Activated CD4-positive, alpha-beta T cell treated with anti-CD3 and anti-CD28 coated beads for 48 hours (primary cell): ENCODE results near the gene POTEI.
"Not testable (repeated sequence)": the region's sequence is repeated elsewhere in the genome, so short reads cannot be mapped to it uniquely, and the experiment has no call there.

ENCODE experiments used
- DNase-seq: peaks from one replicate; pipeline ENCODE4 v3.0.0-alpha.2; 2020

The POTEI gene

DNA sequence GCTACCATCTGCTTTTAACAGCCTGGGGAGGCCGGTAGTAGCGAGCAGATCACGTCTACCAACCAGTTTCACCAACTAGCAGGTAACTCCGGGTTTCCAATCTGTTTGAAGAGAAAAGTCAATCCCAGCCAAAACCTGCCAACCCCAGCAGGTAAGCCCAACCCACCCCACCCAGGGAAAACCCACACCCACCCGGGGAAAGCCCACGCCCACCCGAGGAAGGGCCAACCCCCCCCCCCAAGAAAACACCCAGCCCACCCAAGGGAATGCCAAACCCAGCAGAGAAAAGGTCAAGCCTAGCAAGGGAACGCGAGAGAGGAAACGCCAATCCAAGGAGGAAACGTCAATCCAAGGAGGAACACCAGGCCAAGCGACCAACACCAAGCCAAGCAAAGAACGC is at the start of gene POTEI:
Gene POTEI, minus strand, starts transcription at position 101 of the 400 bp plus-strand sequence. Its CDS starts 93 bp downstream, at position 8.
- not testable (repeated sequence) for DNase-seq

DNA sequence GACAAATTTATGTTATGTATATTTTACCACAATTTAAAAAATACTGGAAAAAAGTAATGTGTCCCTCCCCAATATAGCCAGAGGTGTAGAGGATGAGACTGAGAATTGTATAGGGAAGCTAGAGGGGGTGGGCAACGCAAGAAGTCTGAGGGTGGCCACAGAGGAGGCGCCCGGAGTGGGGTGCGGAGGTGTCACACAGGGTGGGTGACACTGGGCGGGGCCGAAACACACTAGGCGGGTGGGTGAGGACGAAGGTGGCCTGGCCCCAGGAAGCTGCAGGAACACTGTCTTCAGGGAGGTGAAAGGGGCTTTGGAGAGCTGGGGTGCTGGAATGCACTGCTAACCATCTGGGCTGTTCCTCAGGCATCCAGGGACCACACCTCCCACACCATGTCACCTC is 47.3 kb upstream of the POTEI start:
- DNase-seq, result not testable (repeated sequence)

- not testable (repeated sequence) for DNase-seq
Measured at GRCh38 chr2:130554178-130554577, 45.0 kb upstream of the POTEI start.

GRCh38 chr2:130549475-130549874 is 40.3 kb upstream of the POTEI start:
- not testable (repeated sequence) for DNase-seq

GRCh38 chr2:130548418-130548817 is 39.3 kb upstream of the POTEI start:
- not testable (repeated sequence) for DNase-seq

DNA sequence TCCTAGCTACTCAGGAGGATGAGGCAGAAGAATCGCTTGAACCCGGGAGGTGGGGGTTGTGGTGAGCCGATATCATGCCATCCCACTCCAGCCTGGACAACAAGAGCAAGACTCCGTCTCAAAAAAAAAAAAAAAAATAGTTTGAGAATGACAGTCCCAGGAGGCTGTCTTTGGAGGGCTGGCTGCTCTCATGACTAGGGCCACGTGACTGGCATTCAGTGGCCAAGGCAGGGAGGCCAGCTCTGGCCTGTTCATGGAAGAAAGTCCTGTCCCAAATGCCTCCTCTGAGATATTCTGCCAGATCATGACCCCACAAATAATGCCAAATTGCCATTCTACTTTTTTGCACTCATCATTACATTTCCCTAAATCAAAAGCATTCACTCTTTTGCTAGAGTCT is 35.9 kb upstream of the POTEI start:
- not testable (repeated sequence) for DNase-seq

DNA sequence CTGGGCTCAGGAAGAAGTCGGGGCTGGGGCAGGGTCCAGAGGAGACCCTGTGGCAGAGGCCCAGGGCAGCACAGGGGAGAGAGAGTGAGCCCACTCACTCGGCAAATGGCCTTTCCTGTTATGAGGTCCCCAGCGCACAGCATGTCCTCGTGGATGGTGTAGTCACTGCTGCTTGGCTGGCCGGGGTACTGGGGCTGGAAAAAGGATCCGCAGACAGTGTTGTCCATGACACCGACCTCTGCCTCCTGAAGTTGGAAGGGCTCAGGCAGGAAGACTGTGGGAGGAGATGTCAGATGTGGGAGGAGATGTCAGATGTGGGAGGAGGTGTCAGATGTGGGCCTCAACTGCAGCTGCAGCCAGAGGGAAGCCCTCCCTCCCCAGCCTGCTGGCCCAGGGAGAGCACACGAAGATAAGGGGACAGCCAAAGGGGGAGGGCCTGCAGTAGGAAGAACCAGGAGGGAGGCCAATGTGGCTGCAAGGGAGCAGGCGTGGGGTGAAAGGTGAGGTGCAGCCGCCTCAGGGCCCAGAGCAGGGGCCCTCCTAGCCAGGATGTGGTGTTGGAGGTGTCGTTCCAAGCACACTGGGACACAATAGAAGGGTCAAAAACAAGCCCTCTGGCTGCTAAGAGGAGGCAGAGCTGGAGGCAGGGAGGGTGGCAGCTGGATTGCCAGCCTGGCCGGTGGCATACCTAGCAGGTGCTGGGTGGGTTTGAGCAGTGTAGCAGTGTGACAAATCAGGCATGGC is 34.8 kb upstream of the POTEI start:
- not testable (repeated sequence) for DNase-seq

GRCh38 chr2:130542789-130543188 is 33.7 kb upstream of the POTEI start:
- not testable (repeated sequence) for DNase-seq

GRCh38 chr2:130538271-130538670 is 29.1 kb upstream of the POTEI start:
- not testable (repeated sequence) for DNase-seq

DNA sequence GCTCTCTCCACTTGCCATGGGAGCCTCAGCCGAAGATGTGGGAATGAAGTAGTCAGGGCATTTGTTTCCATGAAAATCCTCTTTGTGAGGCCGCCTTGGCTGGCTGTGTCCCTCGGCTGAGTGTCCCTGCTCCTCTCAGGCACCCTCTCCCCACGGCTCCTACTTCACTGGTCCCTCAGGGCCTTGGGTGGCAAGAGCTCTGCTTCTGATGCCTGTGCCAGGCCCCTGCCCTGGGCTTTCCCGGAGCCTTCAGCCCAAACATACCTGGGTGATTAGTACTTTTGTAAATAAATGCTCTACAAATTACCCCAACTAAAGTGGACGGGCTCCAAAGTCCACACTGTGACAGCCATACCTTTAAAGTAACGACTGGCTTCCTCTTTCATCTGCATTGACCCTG is 27.5 kb upstream of the POTEI start:
- DNase-seq, result not testable (repeated sequence)

GRCh38 chr2:130531672-130532071 is 22.5 kb upstream of the POTEI start:
- not testable (repeated sequence) for DNase-seq

- not testable (repeated sequence) for DNase-seq
Measured at GRCh38 chr2:130531225-130531624, 22.1 kb upstream of the POTEI start.

DNA sequence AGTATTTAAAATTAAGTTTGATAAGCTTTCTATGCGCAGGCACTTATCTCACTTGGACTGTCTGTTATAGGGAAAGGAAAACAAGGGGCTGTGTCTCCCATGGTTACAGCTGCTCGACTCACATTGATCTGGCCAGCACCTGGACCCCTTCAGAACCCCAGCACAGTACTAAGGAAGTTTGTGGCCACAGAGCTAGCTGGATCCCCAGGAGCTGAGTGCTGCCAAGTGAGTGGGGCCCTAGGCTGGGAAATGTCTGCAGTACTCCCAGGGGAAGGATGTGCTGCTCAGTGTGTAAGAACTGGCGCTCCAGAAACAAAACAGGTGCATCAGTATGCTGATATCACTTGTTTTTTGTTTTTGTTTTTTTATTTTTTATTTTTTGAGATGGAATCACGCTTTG is 21.1 kb upstream of the POTEI start:
- DNase-seq, result not testable (repeated sequence)

GRCh38 chr2:130529545-130529944 is 20.4 kb upstream of the POTEI start:
- DNase-seq, result not testable (repeated sequence)

- DNase-seq, result not testable (repeated sequence)
Measured at GRCh38 chr2:130527365-130527967, 18.3 kb upstream of the POTEI start.

- DNase-seq, result not testable (repeated sequence)
Measured at GRCh38 chr2:130522390-130522789, 13.3 kb upstream of the POTEI start.

DNA sequence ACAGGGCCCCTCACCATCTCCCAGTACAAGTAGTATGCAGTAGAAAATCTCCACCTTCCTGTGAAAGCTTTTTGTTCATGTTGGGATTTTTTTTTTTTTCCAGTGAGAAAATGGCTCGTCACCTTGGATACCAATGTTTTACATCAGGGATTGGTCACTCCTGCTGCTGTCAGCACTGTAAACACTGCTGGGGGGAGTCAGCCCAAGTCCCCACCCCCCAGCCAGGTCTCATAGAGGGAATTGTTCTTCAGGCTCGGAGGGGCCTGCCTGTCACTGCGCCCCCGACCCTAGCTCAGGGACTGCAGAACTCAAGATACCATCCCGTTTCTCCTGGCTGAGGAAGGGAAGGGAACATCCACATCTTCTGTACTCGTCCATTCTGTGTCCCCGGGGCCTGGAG is 11.9 kb upstream of the POTEI start, which contains the start of gene CFC1B:
Gene CFC1B, plus strand, starts transcription at position 231 of the 400 bp plus-strand sequence. CDS start 263 bp downstream, outside the sequence.
- DNase-seq, result not testable (repeated sequence)

DNA sequence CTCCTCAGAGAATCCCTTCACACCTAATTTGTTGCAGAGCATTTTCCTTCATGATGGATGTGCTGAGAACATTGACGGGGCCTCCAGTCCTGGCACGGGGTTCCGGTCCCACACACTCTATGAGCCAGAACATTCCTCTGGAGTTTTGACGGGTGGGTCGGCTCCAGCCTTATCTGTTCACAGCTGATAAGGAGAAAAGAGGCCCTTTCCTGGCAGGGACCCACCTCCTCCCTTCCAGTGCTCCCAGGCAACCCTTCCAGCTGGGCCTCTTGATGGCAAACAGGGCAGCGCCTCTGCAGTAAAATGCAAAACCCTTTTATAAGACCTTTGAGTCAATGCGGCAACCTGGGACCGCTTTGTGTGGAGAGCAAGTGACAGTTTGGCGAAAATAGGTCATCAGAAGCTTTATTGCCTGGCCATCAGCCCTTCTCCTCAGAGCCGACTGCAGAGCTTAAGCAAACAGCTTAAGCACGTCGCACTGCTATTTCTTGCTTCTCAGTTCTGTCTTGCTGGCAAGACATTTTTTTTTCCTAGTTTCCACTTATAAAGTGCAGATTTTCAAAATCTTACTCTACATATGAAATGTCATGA is 9.5 kb upstream of the POTEI start:
- not testable (repeated sequence) for DNase-seq

DNA sequence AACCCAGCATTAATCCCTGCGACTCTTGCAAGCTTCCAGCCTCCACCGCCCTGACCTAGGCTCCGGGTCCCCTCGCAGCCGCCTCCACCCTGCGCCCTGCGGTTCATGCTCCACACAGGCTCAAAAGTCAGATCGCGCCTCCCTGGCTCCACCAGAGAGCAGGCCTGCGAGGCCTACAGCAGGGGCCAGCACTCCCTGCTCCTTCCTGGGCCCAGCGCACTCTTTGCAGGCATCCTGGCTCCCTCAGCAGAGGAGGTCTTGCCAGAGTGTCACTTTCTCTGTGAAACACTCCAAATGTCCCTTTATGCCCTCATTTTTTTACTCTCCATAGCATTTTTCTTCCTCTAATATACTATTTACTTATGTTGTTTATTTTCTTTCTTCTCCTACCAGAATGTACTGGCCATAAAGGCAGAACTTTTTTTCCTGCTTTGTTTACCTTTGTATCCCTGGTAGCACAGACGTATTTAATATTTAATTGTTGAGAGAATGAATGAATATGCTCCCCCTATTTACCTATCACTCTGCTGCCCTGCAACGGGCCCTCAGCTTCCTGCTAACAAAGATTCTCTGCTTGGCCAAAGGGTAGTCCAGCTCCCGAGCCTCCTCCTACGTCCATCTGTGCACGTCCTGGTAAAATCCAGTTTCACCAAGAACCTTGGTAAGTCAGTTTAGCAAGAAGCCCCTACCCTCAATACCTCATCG is 2.8 kb upstream of the POTEI start:
- not testable (repeated sequence) for DNase-seq

DNA sequence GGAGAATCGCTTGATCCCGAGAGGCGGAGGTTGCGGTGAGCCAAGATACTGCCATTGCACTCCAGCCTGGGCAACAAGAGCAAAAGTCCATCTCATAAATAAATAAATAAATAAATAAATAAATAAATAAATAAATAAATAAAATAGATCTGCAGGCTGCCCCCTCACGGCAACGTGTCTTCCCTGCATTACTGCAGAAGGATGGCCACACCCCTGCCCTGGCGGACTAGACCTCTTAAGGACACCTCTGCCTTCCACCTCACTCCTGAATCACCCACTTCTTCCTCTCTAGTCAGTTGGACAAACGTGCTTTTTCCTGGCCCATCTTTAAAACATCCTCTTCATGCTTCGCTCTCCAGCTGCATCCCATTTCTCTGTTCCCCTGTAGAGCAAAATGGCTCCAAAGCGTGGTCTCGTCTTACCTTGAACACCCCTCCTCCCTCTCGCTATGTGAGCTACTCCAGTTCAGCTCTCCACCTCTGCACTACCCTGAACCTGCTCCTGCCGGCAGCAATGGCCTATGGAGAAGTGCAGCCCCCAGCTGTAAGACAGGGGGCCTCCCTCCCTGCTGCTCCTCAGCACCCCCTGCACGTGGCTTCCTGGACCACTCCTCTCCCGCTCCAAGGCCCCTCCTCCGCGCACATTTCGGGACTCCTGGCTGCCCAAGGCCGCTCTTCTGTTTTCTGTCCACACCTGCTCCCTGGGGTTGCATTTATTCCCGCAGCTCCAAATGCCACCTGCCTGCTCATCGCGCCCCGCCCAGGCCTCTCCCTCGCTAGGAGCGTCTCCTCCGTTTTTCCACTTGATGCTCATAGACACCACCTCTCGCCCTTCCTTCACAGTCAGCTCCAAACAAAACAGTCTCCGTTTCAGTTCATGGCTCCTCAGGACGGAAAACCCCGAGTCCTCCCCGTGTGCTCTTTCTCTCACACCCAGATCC is 1.9 kb upstream of the POTEI start:
- DNase-seq, result not testable (repeated sequence)

GRCh38 chr2:130491073-130491472 is 18.1 kb downstream of the POTEI start:
- not testable (repeated sequence) for DNase-seq

DNA sequence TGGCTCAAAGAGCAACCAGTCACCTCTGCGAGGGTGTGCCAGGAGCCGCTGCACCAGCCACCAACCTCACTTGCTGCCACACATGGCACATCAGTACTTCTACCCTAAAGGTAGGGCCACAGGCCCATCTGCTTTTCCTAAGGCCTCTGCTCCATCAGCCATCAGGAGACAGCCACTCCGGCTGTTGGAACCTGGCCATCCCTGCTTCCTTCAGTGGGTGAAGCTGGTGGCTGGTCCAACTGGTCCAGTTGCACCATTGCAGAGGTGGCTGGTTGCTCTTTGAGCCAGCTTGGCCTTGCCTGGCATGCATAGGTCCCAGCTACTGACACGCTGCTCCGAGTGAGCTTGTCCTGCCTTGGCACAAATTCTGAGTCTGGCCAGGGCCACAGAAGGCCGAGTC is 53.7 kb downstream of the POTEI start:
- not testable (repeated sequence) for DNase-seq
